Fibroblast of pulmonary artery (primary cell): Measurements from ENCODE around the gene SH3GL3.

Experiments
- DNase-seq: peaks from one replicate; pipeline ENCODE4 v3.0.0-alpha.2; 2010; ENCODE audit warnings: low read depth
- H3K4me3 ChIP-seq: replicated peaks from 2 replicates; pipeline ENCODE4 v1.5.1; 2011; ENCODE audit warnings: low read depth, mild to moderate bottlenecking, control low read depth, low read length, moderate library complexity
- CTCF ChIP-seq: IDR thresholded peaks from 2 replicates; pipeline ENCODE4 v1.5.1; 2011; ENCODE audit warnings: mild to moderate bottlenecking, control low read depth, low read length, inconsistent platforms; ENCODE audit errors: missing control alignments

The SH3GL3 gene

GRCh38 chr15:83545804-83546511 lies 98.8 kb downstream of the SH3GL3 start:
- H3K4me3 ChIP-seq = no peak overlapping the region
- no peak for DNase-seq
- no peak for TF ChIP-seq CTCF

GRCh38 chr15:83546512-83546888 lies 99.4 kb downstream of the SH3GL3 start:
- H3K4me3 ChIP-seq = no peak overlapping the region
- DNase-seq = no peak
- TF ChIP-seq CTCF = no peak

GRCh38 chr15:83547168-83547567 lies 100.0 kb downstream of the SH3GL3 start:
- no peak overlapping the region for H3K4me3 ChIP-seq
- TF ChIP-seq CTCF = no peak
- DNase-seq = no peak

GRCh38 chr15:83549623-83550022 lies 102.5 kb downstream of the SH3GL3 start:
- no peak for TF ChIP-seq CTCF
- no peak overlapping the region for H3K4me3 ChIP-seq
- DNase-seq = peak; percentile 33

- DNase-seq = no peak
- no peak overlapping the region for H3K4me3 ChIP-seq
- no peak for TF ChIP-seq CTCF
Observed at GRCh38 chr15:83554558-83554957, 107.4 kb downstream of the SH3GL3 start.

GRCh38 chr15:83555383-83555782 lies 108.2 kb downstream of the SH3GL3 start:
- TF ChIP-seq CTCF = no peak
- no peak overlapping the region for H3K4me3 ChIP-seq
- DNase-seq = no peak

- no peak for DNase-seq
- no peak overlapping the region for H3K4me3 ChIP-seq
- TF ChIP-seq CTCF = no peak
Observed at GRCh38 chr15:83556068-83556467, 108.9 kb downstream of the SH3GL3 start.
